Adrenal gland (tissue), 12 donors: Measurements from ENCODE around the gene KSR2. TPM values are rescaled to one million over a fixed set of nuclear protein-coding genes. Genes with fewer than 3 reads are reported as not detected.

Experiments used
- DNase-seq, 7 donors: peaks; one replicate each; pipeline ENCODE4 v3.0.0-alpha.2; 2019 to 2020
- H3K27ac ChIP-seq, 5 donors: fragments of 200-600 bp; sonication (generic) in 4 of 5; 1 replicate in 3 of 5; 2 replicates in 2 of 5; pipeline versions ENCODE4 v1.5.1 to v1.8.0; 2016 to 2020; ENCODE audit warnings: mild to moderate bottlenecking in 1 of 5
- H3K27me3 ChIP-seq: fragments of 200-600 bp; 2 replicates; pipeline ENCODE4 v1.8.0; 2021
- H3K36me3 ChIP-seq, 2 donors: fragments of 200-600 bp; replicated peaks in 1 of 2; 1 replicate in 1 of 2; 2 replicates in 1 of 2; pipeline versions ENCODE4 v1.5.1 to v1.8.0; 2018 to 2022
- H3K4me1 ChIP-seq, 2 donors: fragments of 200-600 bp; replicated peaks in 1 of 2; 1 replicate in 1 of 2; 2 replicates in 1 of 2; pipeline versions ENCODE4 v1.5.1 to v1.8.0; 2018 to 2021
- H3K4me3 ChIP-seq, 4 donors: fragments of 200-600 bp; sonication (generic) in 3 of 4; one replicate each; pipeline ENCODE4 v1.5.1; 2016 to 2018
- H3K9me3 ChIP-seq, 3 donors: fragments of 200-600 bp; sonication (generic) in 1 of 3; replicated peaks in 1 of 3; 1 replicate in 2 of 3; 2 replicates in 1 of 3; pipeline versions ENCODE4 v1.5.1 to v1.8.0; 2016 to 2021
- CTCF ChIP-seq, 6 experiments: fragments of 450-650 bp in 4 of 6; fragments of 200-600 bp in 2 of 6; sonication (generic) in 1 of 6; IDR thresholded peaks; 1 replicate in 5 of 6; 2 replicates in 1 of 6; pipeline versions ENCODE4 v1.5.1 to v1.8.0; 2016 to 2021; ENCODE audit warnings: antibody characterized with exemption in 6 of 6, mild to moderate bottlenecking in 2 of 6, moderate library complexity in 1 of 6
- POLR2A ChIP-seq, 2 donors: fragments of 450-650 bp; IDR thresholded peaks; one replicate each; pipeline ENCODE4 v1.6.1; 2017; ENCODE audit warnings: antibody characterized with exemption in 2 of 2, mild to moderate bottlenecking in 2 of 2, moderate library complexity in 1 of 2
- WGBS, 4 donors: extraction: QIAGEN DNeasy Blood & Tissue Kit in 2 of 4; methylation state at CpG; one replicate each; pipeline versions ENCODE4 v1.1.5 to v1.1.7; 2013 to 2017; 5-methylcytosine and 5-hydroxymethylcytosine counted together
- intact Hi-C, 2 donors: fragments of 100-400 bp; cut with DNase I; formaldehyde crosslinking; loops; one replicate each; pipeline versions ENCODE4 v1.14.1 to v1.15.0; 2022 to 2023
- polyA plus RNA-seq, 3 donors: library from polyadenylated mRNA; stranded (reverse); fragments of 200-250 nt in 2 of 3; fragments of 350-450 nt in 1 of 3; fragmentation: Illumina TruSeq in 1 of 3; extraction: RNeasy Lipid Tissue Mini Kit (QIAGEN cat#74804) in 1 of 3; gene quantifications; one replicate each; pipeline ENCODE4 v1.2.3, GENCODE V29; 2013 to 2014
- total RNA-seq, 9 donors: library from RNA; depleted of rRNA in 4 of 9; stranded (reverse); fragments of >200 nt in 4 of 9; fragments of 120-200 nt in 1 of 9; fragmentation: NEBNext Ultra II Directional in 1 of 9; extraction: Animal tissue kit (Norgen Biotek cat#: 25700) in 1 of 9; gene quantifications; one replicate each; pipeline versions ENCODE4 v1.1.0 to v1.2.4, GENCODE V29; 2013 to 2023
- donor health status: healthy with polysubstance abuse.
- donor health status: Bipolar disorder and iron deficiency.
- donor health status: DM: yes; HTN: yes; CAD: no.
- donor health status: DM: no; HTN: no; CAD: no.
- donor health status: DM: no; HTN: no; CAD: no.
- donor health status: DM: yes; HTN: yes; CAD: no.

The KSR2 gene
- total and polyA plus RNA-seq, 12 donors = 0.03 to 2.7 (median 0.84) TPM; not detected in 3

GRCh38 chr12:117890644-117891043, 78.1 kb downstream of the KSR2 start:
- intact Hi-C loops = no loop called here
- no peaks in the 10 kb centered on the region for H3K27me3 ChIP-seq
- no peak for DNase-seq
- no peak overlapping the region for H3K4me3 ChIP-seq
- no peak for TF ChIP-seq POLR2A (IDR thresholded peaks at IDR 0.05)
- no peak for TF ChIP-seq CTCF (IDR thresholded peaks at IDR 0.05)
- no peaks in the 10 kb centered on the region for H3K4me1 ChIP-seq
- WGBS, 4 donors = 57 to 72% (median 66%) methylated on average over 2 of the region's 2 CpGs
- no peaks in the 10 kb centered on the region for H3K36me3 ChIP-seq
- H3K9me3 ChIP-seq = no peaks in the 10 kb centered on the region
- no peak overlapping the region for H3K27ac ChIP-seq

GRCh38 chr12:117890137-117890536, 78.7 kb downstream of the KSR2 start:
- 80 to 84% (median 82%) methylated on average over 2 of the region's 2 CpGs for WGBS, 4 donors
- H3K36me3 ChIP-seq = no peaks in the 10 kb centered on the region
- no peak for DNase-seq
- no peak for TF ChIP-seq POLR2A (IDR thresholded peaks at IDR 0.05)
- TF ChIP-seq CTCF (IDR thresholded peaks at IDR 0.05) = no peak
- no peaks in the 10 kb centered on the region for H3K9me3 ChIP-seq
- no peaks in the 10 kb centered on the region for H3K4me1 ChIP-seq
- H3K4me3 ChIP-seq = no peak overlapping the region
- H3K27ac ChIP-seq = no peak overlapping the region
- no peaks in the 10 kb centered on the region for H3K27me3 ChIP-seq
- intact Hi-C loops = no loop called here

- Histone ChIP-seq H3K4me1 (no peaks in the 10 kb centered on the region), H3K9me3 (no peaks in the 10 kb centered on the region), H3K27me3 (no peaks in the 10 kb centered on the region), H3K27ac (no peak overlapping the region), H3K4me3 (no peak overlapping the region), H3K36me3 (no peaks in the 10 kb centered on the region)
- WGBS, 4 donors = 65 to 75% (median 70%) methylated on average over 7 of the region's 7 CpGs
- intact Hi-C loops = no loop called here
- DNase-seq = no peak
- TF ChIP-seq POLR2A (IDR thresholded peaks at IDR 0.05) = no peak
- no peak for TF ChIP-seq CTCF (IDR thresholded peaks at IDR 0.05)
These were observed 79.7 kb downstream of the KSR2 start for GRCh38 chr12:117889098-117889497.

GRCh38 chr12:117885211-117885610, 83.6 kb downstream of the KSR2 start:
- TF ChIP-seq POLR2A (IDR thresholded peaks at IDR 0.05) = no peak
- no peak for TF ChIP-seq CTCF (IDR thresholded peaks at IDR 0.05)

More at GRCh38 chr12:117885211-117885610, 83.6 kb downstream of the KSR2 start:
- H3K4me3 ChIP-seq = no peak overlapping the region
- H3K4me1 ChIP-seq = no peaks in the 10 kb centered on the region
- H3K9me3 ChIP-seq = no peaks in the 10 kb centered on the region
- H3K27me3 ChIP-seq = no peaks in the 10 kb centered on the region
- H3K36me3 ChIP-seq = no peaks in the 10 kb centered on the region
- no peak overlapping the region for H3K27ac ChIP-seq
- intact Hi-C loops = no loop called here
- no peak for DNase-seq
- 79 to 92% (median 84%) methylated on average over 3 of the region's 3 CpGs for WGBS, 4 donors
